SK-N-MC (cell line): ENCODE measurements around the gene SWT1.

Experiments used
- EZH2 ChIP-seq: fragments of 200-600 bp; sonication (generic); IDR thresholded peaks from one replicate; pipeline ENCODE4 v1.6.1; 2017; ENCODE audit warnings: antibody characterized with exemption
- POLR2AphosphoS5 ChIP-seq: IDR thresholded peaks from 2 replicates; pipeline ENCODE4 v1.6.1; 2012; ENCODE audit warnings: mild to moderate bottlenecking, low read depth, low read length, borderline replicate concordance

DNA sequence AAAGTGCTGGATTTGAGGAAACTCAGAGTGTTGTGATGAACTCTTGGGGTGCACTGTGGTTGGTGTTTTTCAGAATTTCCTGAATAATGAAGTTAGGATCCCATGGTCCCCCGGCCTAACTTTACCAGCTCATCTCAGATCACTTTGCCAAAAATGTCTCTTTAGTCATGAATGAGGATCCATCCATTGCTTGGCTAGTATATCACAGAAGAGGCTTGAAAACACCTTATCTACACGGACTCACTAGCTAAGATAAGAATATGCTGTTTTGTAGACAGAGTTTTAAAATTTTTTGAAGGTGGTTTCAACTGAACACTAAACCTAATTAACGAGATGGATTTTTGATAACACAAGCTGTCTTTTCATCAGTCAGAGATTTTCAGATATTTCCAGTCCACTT lies 106.3 kb downstream of the SWT1 start:
- TF ChIP-seq EZH2 (no peak), POLR2AphosphoS5 (no peak)
